ENCODE measurements around the gene CEP250.
"Not testable (repeated sequence)": the region's sequence is repeated elsewhere in the genome, so short reads cannot be mapped to it uniquely, and the experiment has no call there.

Gene CEP250

GRCh38 chr20:35515949-35516645 is 60.7 kb downstream of the CEP250 start:
- Histone ChIP-seq H3K9me2 (replicated peaks; ENCODE audit: low read depth, low read length) (no peaks in the 10 kb centered on the region), H3K4me2 (ENCODE audit: low read depth, low read length, poor library complexity, severe bottlenecking) (no peak overlapping the region), H3K9ac (ENCODE audit: low read depth, low read length, poor library complexity, severe bottlenecking) (no peak overlapping the region), H3K9me3 (ENCODE audit: insufficient read depth, low read depth, low read length) (no peaks in the 10 kb centered on the region), H4K20me1 (ENCODE audit: insufficient read depth, low read length, poor library complexity, severe bottlenecking) (no peaks in the 10 kb centered on the region), H3K4me3 (ENCODE audit: low read length, poor library complexity, severe bottlenecking) (no peak overlapping the region), H3F3A (ENCODE audit: low read depth) (no peaks in the 10 kb centered on the region), H3K36me3 (ENCODE audit: insufficient read depth, low read length) (peaks cover 19% of the 10 kb centered on the region; the same call in 1 of the 2 replicates), H2AFZ (ENCODE audit: low read length) (no peak overlapping the region), H3K4me1 (ENCODE audit: insufficient read depth, low read length, poor library complexity, severe bottlenecking) (no peaks in the 10 kb centered on the region), H3K79me2 (ENCODE audit: insufficient read depth, low read length) (no peaks in the 10 kb centered on the region), H3K27me3 (ENCODE audit: insufficient read depth, low read length, poor library complexity, severe bottlenecking) (no peaks in the 10 kb centered on the region)
- TF ChIP-seq CTCF (conservative IDR thresholded peaks at IDR 0.05; ENCODE audit: low read length) (no peak), EZH2phosphoT487 (IDR thresholded peaks at IDR 0.05; ENCODE audit: borderline replicate concordance) (no peak)

GRCh38 chr20:35517125-35517524 is 61.7 kb downstream of the CEP250 start:
- peaks cover 9% of the 10 kb centered on the region; the same call in 1 of the 2 replicates for H3K36me3 ChIP-seq (ENCODE audit: insufficient read depth, low read length)
- H3K79me2 ChIP-seq (ENCODE audit: insufficient read depth, low read length): no peaks in the 10 kb centered on the region
- no peaks in the 10 kb centered on the region for H3K27me3 ChIP-seq (ENCODE audit: insufficient read depth, low read length, poor library complexity, severe bottlenecking)
- no peaks in the 10 kb centered on the region for H3K9me3 ChIP-seq (ENCODE audit: insufficient read depth, low read depth, low read length)
- TF ChIP-seq CTCF (conservative IDR thresholded peaks at IDR 0.05; ENCODE audit: low read length): no peak
- TF ChIP-seq EZH2phosphoT487 (IDR thresholded peaks at IDR 0.05; ENCODE audit: borderline replicate concordance): no peak
- no peaks in the 10 kb centered on the region for H3K9me2 ChIP-seq (replicated peaks; ENCODE audit: low read depth, low read length)
- no peaks in the 10 kb centered on the region for H4K20me1 ChIP-seq (ENCODE audit: insufficient read depth, low read length, poor library complexity, severe bottlenecking)
- no peaks in the 10 kb centered on the region for H3K4me1 ChIP-seq (ENCODE audit: insufficient read depth, low read length, poor library complexity, severe bottlenecking)
- no peak overlapping the region for H2AFZ ChIP-seq (ENCODE audit: low read length)
- no peaks in the 10 kb centered on the region for H3F3A ChIP-seq (ENCODE audit: low read depth)
- no peak overlapping the region for H3K4me2 ChIP-seq (ENCODE audit: low read depth, low read length, poor library complexity, severe bottlenecking)
- H3K4me3 ChIP-seq (ENCODE audit: low read length, poor library complexity, severe bottlenecking): no peak overlapping the region
- H3K9ac ChIP-seq (ENCODE audit: low read depth, low read length, poor library complexity, severe bottlenecking): no peak overlapping the region

GRCh38 chr20:35517767-35518166 is 62.4 kb downstream of the CEP250 start:
- not testable (repeated sequence) for H3K27me3 ChIP-seq (ENCODE audit: insufficient read depth, low read length, poor library complexity, severe bottlenecking); H3K9me2 ChIP-seq (replicated peaks; ENCODE audit: low read depth, low read length); H3K4me3 ChIP-seq (ENCODE audit: low read length, poor library complexity, severe bottlenecking); H3K9ac ChIP-seq (ENCODE audit: low read depth, low read length, poor library complexity, severe bottlenecking); H4K20me1 ChIP-seq (ENCODE audit: insufficient read depth, low read length, poor library complexity, severe bottlenecking); H3K79me2 ChIP-seq (ENCODE audit: insufficient read depth, low read length); H2AFZ ChIP-seq (ENCODE audit: low read length); H3K36me3 ChIP-seq (ENCODE audit: insufficient read depth, low read length); H3F3A ChIP-seq (ENCODE audit: low read depth); H3K4me2 ChIP-seq (ENCODE audit: low read depth, low read length, poor library complexity, severe bottlenecking); H3K9me3 ChIP-seq (ENCODE audit: insufficient read depth, low read depth, low read length); H3K4me1 ChIP-seq (ENCODE audit: insufficient read depth, low read length, poor library complexity, severe bottlenecking)

GRCh38 chr20:35518955-35519354 is 63.6 kb downstream of the CEP250 start:
- Histone ChIP-seq H3K27me3 (ENCODE audit: insufficient read depth, low read length, poor library complexity, severe bottlenecking) (no peaks in the 10 kb centered on the region), H3K4me2 (ENCODE audit: low read depth, low read length, poor library complexity, severe bottlenecking) (no peak overlapping the region)

More at GRCh38 chr20:35518955-35519354, 63.6 kb downstream of the CEP250 start:
- Histone ChIP-seq H2AFZ (ENCODE audit: low read length) (no peak overlapping the region), H3K4me3 (ENCODE audit: low read length, poor library complexity, severe bottlenecking) (no peak overlapping the region), H3K79me2 (ENCODE audit: insufficient read depth, low read length) (no peaks in the 10 kb centered on the region), H3K9ac (ENCODE audit: low read depth, low read length, poor library complexity, severe bottlenecking) (no peak overlapping the region), H3K4me1 (ENCODE audit: insufficient read depth, low read length, poor library complexity, severe bottlenecking) (no peaks in the 10 kb centered on the region), H3K9me3 (ENCODE audit: insufficient read depth, low read depth, low read length) (no peaks in the 10 kb centered on the region), H3F3A (ENCODE audit: low read depth) (no peaks in the 10 kb centered on the region), H3K9me2 (replicated peaks; ENCODE audit: low read depth, low read length) (no peaks in the 10 kb centered on the region), H4K20me1 (ENCODE audit: insufficient read depth, low read length, poor library complexity, severe bottlenecking) (no peaks in the 10 kb centered on the region), H3K36me3 (ENCODE audit: insufficient read depth, low read length) (no peaks in the 10 kb centered on the region; the same call in 1 of the 2 replicates)
- no peak for TF ChIP-seq EZH2phosphoT487 (IDR thresholded peaks at IDR 0.05; ENCODE audit: borderline replicate concordance)
- no peak for TF ChIP-seq CTCF (conservative IDR thresholded peaks at IDR 0.05; ENCODE audit: low read length)

Data from Loucy (cell line).